ENCODE results near the gene DLX6. TPM values are rescaled to one million over a fixed set of nuclear protein-coding genes. Genes with fewer than 3 reads are reported as not detected.

DLX6 gene
- total RNA-seq, 2 experiments from 2014 or later = not detected

DNA sequence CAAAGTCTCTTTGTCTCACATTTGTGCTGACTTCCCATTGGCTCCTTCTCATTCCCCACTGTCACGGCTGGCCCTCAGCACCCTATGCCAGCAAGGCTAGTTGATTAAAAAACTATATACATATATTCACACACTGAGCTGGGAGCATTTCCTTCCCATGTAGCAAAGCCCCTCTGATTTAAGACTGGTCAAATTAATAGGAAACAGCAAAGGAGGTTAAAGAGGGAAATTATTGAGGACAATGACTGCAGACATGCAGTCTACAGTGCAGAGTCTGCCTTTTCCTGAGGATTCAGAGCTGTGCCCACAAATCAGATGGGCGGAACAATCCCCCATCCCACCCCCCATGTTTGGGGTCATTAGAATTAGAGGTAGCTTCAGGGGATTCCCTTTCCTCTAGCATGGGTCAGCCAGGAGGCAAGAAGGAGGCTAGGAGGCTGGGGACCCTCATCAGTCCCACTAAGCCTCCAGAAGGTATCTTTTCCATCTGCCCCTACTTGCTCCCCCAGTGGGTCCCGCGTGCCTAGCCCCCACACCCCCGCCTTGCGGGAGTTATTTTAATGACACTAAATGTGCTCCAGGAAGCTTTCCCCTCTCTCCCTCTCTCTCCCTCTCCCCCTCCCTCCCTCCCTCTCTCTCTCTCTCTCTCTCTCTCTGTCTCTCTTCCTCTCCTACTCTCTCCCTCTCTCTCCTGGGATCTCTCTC lies 9.8 kb upstream of the DLX6 start:
- no peak overlapping the region for H3K27ac Mint-ChIP-seq
- intact Hi-C loops (cut with micrococcal nuclease) = no loop called here
- CTCF ChIA-PET = no interaction called here
- peaks cover 2% of the 10 kb centered on the region for H3K9me3 Mint-ChIP-seq
- POLR2A ChIA-PET = no interaction called here
- TF ChIP-seq, protein P1, sequence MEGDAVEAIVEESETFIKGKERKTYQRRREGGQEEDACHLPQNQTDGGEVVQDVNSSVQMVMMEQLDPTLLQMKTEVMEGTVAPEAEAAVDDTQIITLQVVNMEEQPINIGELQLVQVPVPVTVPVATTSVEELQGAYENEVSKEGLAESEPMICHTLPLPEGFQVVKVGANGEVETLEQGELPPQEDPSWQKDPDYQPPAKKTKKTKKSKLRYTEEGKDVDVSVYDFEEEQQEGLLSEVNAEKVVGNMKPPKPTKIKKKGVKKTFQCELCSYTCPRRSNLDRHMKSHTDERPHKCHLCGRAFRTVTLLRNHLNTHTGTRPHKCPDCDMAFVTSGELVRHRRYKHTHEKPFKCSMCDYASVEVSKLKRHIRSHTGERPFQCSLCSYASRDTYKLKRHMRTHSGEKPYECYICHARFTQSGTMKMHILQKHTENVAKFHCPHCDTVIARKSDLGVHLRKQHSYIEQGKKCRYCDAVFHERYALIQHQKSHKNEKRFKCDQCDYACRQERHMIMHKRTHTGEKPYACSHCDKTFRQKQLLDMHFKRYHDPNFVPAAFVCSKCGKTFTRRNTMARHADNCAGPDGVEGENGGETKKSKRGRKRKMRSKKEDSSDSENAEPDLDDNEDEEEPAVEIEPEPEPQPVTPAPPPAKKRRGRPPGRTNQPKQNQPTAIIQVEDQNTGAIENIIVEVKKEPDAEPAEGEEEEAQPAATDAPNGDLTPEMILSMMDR (IDR thresholded peaks at IDR 0.05) = no peak
- no peak for DNase-seq
- ATAC-seq = no peak
- H3K4me1 Mint-ChIP-seq (ENCODE audit: low read depth) = peaks cover 5% of the 10 kb centered on the region
- peaks cover 88% of the 10 kb centered on the region for H3K27me3 Mint-ChIP-seq
- H3K36me3 Mint-ChIP-seq (ENCODE audit: low read depth) = no peaks in the 10 kb centered on the region
- H3K4me3 Mint-ChIP-seq = no peak overlapping the region

DNA sequence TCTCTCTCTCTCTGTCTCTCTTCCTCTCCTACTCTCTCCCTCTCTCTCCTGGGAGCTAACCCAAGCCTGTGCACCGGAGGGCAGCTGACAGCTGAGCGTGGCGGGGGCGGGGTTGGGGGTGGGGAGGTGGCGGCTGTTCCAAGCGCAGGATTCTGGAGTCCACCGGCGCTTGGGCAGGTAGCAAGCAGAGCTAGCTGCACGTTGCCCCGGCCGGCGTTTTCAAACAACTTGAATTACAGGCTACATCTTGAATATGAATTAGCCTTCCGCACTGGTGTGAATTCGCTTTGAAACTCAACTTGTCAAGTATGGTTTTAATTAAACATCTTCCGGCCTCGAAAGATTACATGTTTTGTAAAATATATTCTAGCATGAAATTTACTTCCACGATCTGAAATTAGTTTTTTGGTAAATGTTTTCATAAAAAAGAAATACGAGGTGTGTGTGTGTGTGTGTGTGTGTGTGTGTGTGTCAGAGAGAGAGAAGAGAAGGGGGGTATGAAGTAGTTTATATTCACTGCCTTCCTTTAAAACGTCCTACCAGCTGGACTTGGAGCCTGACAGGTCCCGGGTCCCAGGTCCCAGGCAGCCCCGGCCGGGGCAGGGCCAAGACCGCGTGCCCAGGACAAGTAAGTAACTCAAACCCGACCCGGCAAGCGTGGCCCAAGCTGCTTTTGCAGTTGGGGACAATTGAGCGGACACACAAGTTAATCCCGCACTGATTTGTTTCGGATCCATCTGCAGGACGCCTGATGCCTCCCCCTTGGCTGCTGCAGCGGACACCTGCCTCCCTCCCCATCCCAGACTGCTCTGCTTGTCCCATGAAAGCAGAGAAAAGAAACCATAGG lies 9.0 kb upstream of the DLX6 start:
- Mint-ChIP-seq H3K27me3 (peaks cover 92% of the 10 kb centered on the region), H3K9me3 (peaks cover 2% of the 10 kb centered on the region), H3K4me1 (ENCODE audit: low read depth) (peaks cover 5% of the 10 kb centered on the region), H3K36me3 (ENCODE audit: low read depth) (no peaks in the 10 kb centered on the region), H3K27ac (no peak overlapping the region), H3K4me3 (no peak overlapping the region)
- ChIA-PET POLR2A (no interaction called here), CTCF (no interaction called here)
- TF ChIP-seq, protein P1 (IDR thresholded peaks at IDR 0.05) = no peak
- intact Hi-C loops (cut with micrococcal nuclease) = no loop called here
- DNase-seq (no peak), ATAC-seq (no peak)

DNA sequence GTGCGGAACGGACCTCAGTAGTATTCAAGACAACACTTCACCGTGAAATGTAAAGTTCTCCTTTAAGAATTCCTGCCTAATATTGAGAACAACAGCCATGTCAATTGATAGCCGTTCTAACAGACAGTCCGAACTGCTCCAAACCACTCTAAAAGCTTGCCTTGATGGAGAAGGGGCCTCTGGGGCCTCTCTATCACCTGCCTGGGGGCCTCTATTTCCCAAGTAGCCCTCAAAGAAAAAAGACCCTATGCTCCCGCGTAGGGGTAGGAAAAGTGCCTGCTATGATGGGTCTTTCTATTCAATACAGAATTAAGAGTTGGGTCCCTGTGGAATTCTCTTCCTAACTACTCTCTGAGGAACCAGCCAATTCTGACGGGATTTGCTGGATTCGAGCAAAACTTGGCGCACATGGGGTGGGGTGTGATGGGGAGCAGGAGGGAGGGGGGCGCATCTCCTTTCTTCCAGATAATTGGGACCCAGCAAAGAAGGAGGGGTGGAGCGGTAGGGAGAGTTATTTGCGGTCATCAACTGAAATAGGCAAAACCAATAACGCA lies 8.3 kb upstream of the DLX6 start:
- Mint-ChIP-seq H3K4me1 (ENCODE audit: low read depth) (peaks cover 5% of the 10 kb centered on the region), H3K4me3 (no peak overlapping the region), H3K9me3 (peaks cover 2% of the 10 kb centered on the region), H3K27ac (no peak overlapping the region), H3K36me3 (ENCODE audit: low read depth) (no peaks in the 10 kb centered on the region), H3K27me3 (peaks cover 91% of the 10 kb centered on the region)
- TF ChIP-seq, protein P1 (IDR thresholded peaks at IDR 0.05) = no peak
- ChIA-PET POLR2A (no interaction called here), CTCF (no interaction called here)
- intact Hi-C loops (cut with micrococcal nuclease) = no loop called here
- no peak for DNase-seq
- no peak for ATAC-seq

GRCh38 chr7:96997512-96998032 lies 7.8 kb upstream of the DLX6 start:
- peaks cover 91% of the 10 kb centered on the region for H3K27me3 Mint-ChIP-seq
- no peak overlapping the region for H3K4me3 Mint-ChIP-seq
- no peaks in the 10 kb centered on the region for H3K36me3 Mint-ChIP-seq (ENCODE audit: low read depth)
- H3K4me1 Mint-ChIP-seq (ENCODE audit: low read depth) = peaks cover 5% of the 10 kb centered on the region
- CTCF ChIA-PET = no interaction called here
- POLR2A ChIA-PET = interaction anchor here (0.9 kb wide), 1 partner anchor 30 kb away, joined by 3 read pairs; no protein-coding TSS in a partner anchor
- peaks cover 2% of the 10 kb centered on the region for H3K9me3 Mint-ChIP-seq
- intact Hi-C loops (cut with micrococcal nuclease) = no loop called here
- DNase-seq (no peak), ATAC-seq (no peak)
- TF ChIP-seq, protein P1 (IDR thresholded peaks at IDR 0.05) = no peak
- H3K27ac Mint-ChIP-seq = no peak overlapping the region

Measured in activated CD8-positive, alpha-beta T cell treated with anti-CD3 and anti-CD28 coated beads for 36 hours (primary cell).